GM21390 (cell line): ENCODE measurements around the gene SPP1.

Source experiments
- ATAC-seq: cut with Tn5 transposase; IDR thresholded peaks from one replicate; pipeline ENCODE4 v1.9.1; 2021; ENCODE audit not compliant: unreplicated experiment

The SPP1 gene

GRCh38 chr4:87953826-87954225, 21.7 kb upstream of the SPP1 start:
- no peak for ATAC-seq

- no peak for ATAC-seq
Observed at GRCh38 chr4:87956501-87956900, 19.0 kb upstream of the SPP1 start.

- no peak for ATAC-seq
Observed at GRCh38 chr4:87957061-87957460, 18.5 kb upstream of the SPP1 start.

GRCh38 chr4:87961993-87962392, 13.5 kb upstream of the SPP1 start:
- ATAC-seq: no peak

- no peak for ATAC-seq
Observed at GRCh38 chr4:87962398-87963146, 12.9 kb upstream of the SPP1 start.

GRCh38 chr4:87965501-87965975, 10.0 kb upstream of the SPP1 start:
- no peak for ATAC-seq

- ATAC-seq: no peak
Observed at GRCh38 chr4:87966095-87966496, 9.4 kb upstream of the SPP1 start.

- ATAC-seq: no peak
Observed at GRCh38 chr4:87967193-87967592, 8.3 kb upstream of the SPP1 start.

- no peak for ATAC-seq
Observed at GRCh38 chr4:87970121-87970520, 5.4 kb upstream of the SPP1 start.

GRCh38 chr4:87971866-87972265, 3.6 kb upstream of the SPP1 start:
- no peak for ATAC-seq

- ATAC-seq: peak; percentile 73
Observed at GRCh38 chr4:87973283-87974169, 2.0 kb upstream of the SPP1 start.

- no peak for ATAC-seq
Observed at GRCh38 chr4:87974856-87975462, 555 bp upstream of the SPP1 start.

- ATAC-seq: no peak
Observed at GRCh38 chr4:87977521-87978278, 2.2 kb downstream of the SPP1 start.

GRCh38 chr4:87978681-87979080, 3.2 kb downstream of the SPP1 start:
- no peak for ATAC-seq

- ATAC-seq: no peak
Observed at GRCh38 chr4:87979810-87980209, 4.3 kb downstream of the SPP1 start.

GRCh38 chr4:87981486-87981885, 6.0 kb downstream of the SPP1 start:
- no peak for ATAC-seq

- ATAC-seq: no peak
Observed at GRCh38 chr4:87982036-87982435, 6.5 kb downstream of the SPP1 start.

GRCh38 chr4:87982446-87983010, 7.0 kb downstream of the SPP1 start:
- no peak for ATAC-seq

GRCh38 chr4:87983996-87984395, 8.5 kb downstream of the SPP1 start:
- no peak for ATAC-seq

GRCh38 chr4:87985097-87985886, 9.8 kb downstream of the SPP1 start:
- peak; percentile 73 for ATAC-seq
